ENCODE results near the gene RAX2. TPM values are rescaled to one million over a fixed set of nuclear protein-coding genes. Genes with fewer than 3 reads are reported as not detected.

The RAX2 gene
- total and polyA plus RNA-seq, 2 of the 8 experiments (the other 6 are each of a cell fraction or from before 2014, with no cell fraction given) = 0.08 TPM; not detected in 1

- H2AFZ ChIP-seq (ENCODE audit: low read length) = no peak overlapping the region
- H3K4me1 ChIP-seq (replicated peaks in 1 of 4; ENCODE audit: control insufficient read depth in 3 of 4, insufficient read depth in 4 of 4, low read length in 3 of 4) = peaks cover 0 to 7% (median 2%) of the 10 kb centered on the region in 4 experiments; a peak in 2 of 7 replicates
- no peak overlapping the region for H2BK20ac ChIP-seq (ENCODE audit: low read length)
- H3K4me2 ChIP-seq (ENCODE audit: insufficient read depth in 1 of 2, low read depth in 2 of 2, low read length in 2 of 2) = no peak overlapping the region
- H3K18ac ChIP-seq (ENCODE audit: extremely low read depth, low read length) = no peak overlapping the region
- no peak overlapping the region for H4K91ac ChIP-seq (replicated peaks; ENCODE audit: insufficient read length, low read length)
- H4K8ac ChIP-seq (ENCODE audit: extremely low read depth, insufficient read depth, low read length) = peak overlapping the region; percentile 51; the same call in 1 of the 2 replicates
- FAIRE-seq = no peak
- no peak overlapping the region for H3K4me3 ChIP-seq (ENCODE audit: extremely low read depth in 1 of 4, insufficient read depth in 2 of 4, low read depth in 3 of 4, low read length in 4 of 4)
- no peak overlapping the region for H3K27ac ChIP-seq (ENCODE audit: low read depth, low read length)
- H3K79me1 ChIP-seq (ENCODE audit: low read depth, low read length) = no peaks in the 10 kb centered on the region
- H2BK120ac ChIP-seq (replicated peaks; ENCODE audit: low read depth, low read length) = no peak overlapping the region
- no peak overlapping the region for H3K56ac ChIP-seq (replicated peaks; ENCODE audit: insufficient read length, low read depth, low read length)
- no peaks in the 10 kb centered on the region for H3K36me3 ChIP-seq (ENCODE audit: control insufficient read depth in 2 of 4, insufficient read depth in 4 of 4, low read length in 3 of 4)
- H3K23ac ChIP-seq (ENCODE audit: insufficient read length) = no peak overlapping the region
- 88% methylated on average over 11 of the region's 12 CpGs; no CpG with 5 or more reads in 1 of the 2 experiments for WGBS, 2 experiments (ENCODE audit: extremely low coverage in 1 of 2, insufficient coverage in 1 of 2, insufficient read length in 1 of 2, insufficient replicate concordance in 2 of 2, low coverage in 1 of 2, low lambda C conversion rate in 2 of 2, missing lambda C conversion rate in 1 of 2)
- no peak overlapping the region for H2BK12ac ChIP-seq (ENCODE audit: low read depth, low read length)
- POLR2A ChIA-PET (ENCODE audit: partially characterized antibody) = interaction anchor here (1.0 to 3.8 kb wide), 7 partner anchors 10 to 212 kb away, joined by 3 to 23 read pairs (median 5); partner anchors contain the start of genes EEF2, MATK and MRPL54
- H2BK15ac ChIP-seq (ENCODE audit: low read length) = no peak overlapping the region
- H3K27me3 ChIP-seq (replicated peaks in 1 of 4; ENCODE audit: control insufficient read depth in 3 of 4, extremely low read depth in 1 of 4, insufficient read depth in 3 of 4, low read length in 3 of 4) = no peaks in the 10 kb centered on the region
- peaks cover 0 to 3% of the 10 kb centered on the region in 2 experiments for H4K20me1 ChIP-seq (replicated peaks in 1 of 2; ENCODE audit: control insufficient read depth in 1 of 2, insufficient read depth in 2 of 2, low read length in 2 of 2)
- H3K9me3 ChIP-seq (ENCODE audit: insufficient read depth in 2 of 2, low read depth in 1 of 2, low read length in 1 of 2) = no peaks in the 10 kb centered on the region
- no peak overlapping the region for H2BK5ac ChIP-seq (ENCODE audit: low read depth, low read length)
- H2AK5ac ChIP-seq (ENCODE audit: low read depth, low read length) = no peak overlapping the region
- H3K14ac ChIP-seq (ENCODE audit: insufficient read length) = no peak overlapping the region
- DNase-seq (ENCODE audit: low read depth in 1 of 2, low spot score in 2 of 2) = no peak
- H3K4ac ChIP-seq (replicated peaks; ENCODE audit: insufficient read length, low read depth, low read length) = no peak overlapping the region
- H3K23me2 ChIP-seq (ENCODE audit: low read depth, low read length) = peaks cover 6% of the 10 kb centered on the region; the same call in 1 of the 2 replicates
- H4K5ac ChIP-seq (ENCODE audit: insufficient read length, low read depth, low read length) = no peak overlapping the region
- no peak overlapping the region; a peak in 1 of 7 replicates for H3K9ac ChIP-seq (replicated peaks in 1 of 4; ENCODE audit: extremely low read depth in 1 of 4, low read depth in 3 of 4, low read length in 3 of 4)
- H3K79me2 ChIP-seq (ENCODE audit: control insufficient read depth in 1 of 2, insufficient read depth in 2 of 2, low read length in 2 of 2) = no peaks in the 10 kb centered on the region
- CTCF ChIA-PET (ENCODE audit: partially characterized antibody) = interaction anchor here (1.5 to 1.8 kb wide), 2 partner anchors 10 to 56 kb away, joined by 4 to 10 read pairs; no protein-coding TSS in a partner anchor
- TF ChIP-seq SRF (IDR thresholded peaks at IDR 0.05; ENCODE audit: low read depth, low read length) (no peak), ATF2 (IDR thresholded peaks at IDR 0.05; ENCODE audit: low read length) (no peak), BRCA1 (IDR thresholded peaks at IDR 0.05; ENCODE audit: low read depth, low read length) (no peak), EZH2 (IDR thresholded peaks at IDR 0.05; ENCODE audit: low read depth, low read length, severe bottlenecking) (no peak), SIX5 (IDR thresholded peaks at IDR 0.05; ENCODE audit: low read depth, low read length) (no peak), TEAD4 (IDR thresholded peaks at IDR 0.05; ENCODE audit: low read depth, low read length) (no peak), MAX (IDR thresholded peaks at IDR 0.05) (no peak), BACH1 (IDR thresholded peaks at IDR 0.05; ENCODE audit: low read length) (no peak), HDAC2 (IDR thresholded peaks at IDR 0.05; ENCODE audit: borderline replicate concordance in 1 of 2, low read depth in 2 of 2, low read length in 2 of 2) (no peak), POU5F1 (IDR thresholded peaks at IDR 0.05; ENCODE audit: low read depth, low read length) (no peak)
These were observed 1.9 kb upstream of the RAX2 start for GRCh38 chr19:3773814-3774515.
